CD4-positive, alpha-beta T cell treated with Interleukin-17A for 4 hours (primary cell): ENCODE measurements around the gene TRIO.
"Not testable (repeated sequence)": the region's sequence is repeated elsewhere in the genome, so short reads cannot be mapped to it uniquely, and the experiment has no call there.

Source experiments
- DNase-seq: peaks from one replicate; pipeline ENCODE4 v3.0.0-alpha.2; 2020; ENCODE audit warnings: mixed read lengths

TRIO gene

GRCh38 chr5:14187660-14188059 is 44.5 kb downstream of the TRIO start:
- DNase-seq: no peak

- no peak for DNase-seq
These were observed 45.6 kb downstream of the TRIO start for GRCh38 chr5:14188778-14189177.

DNA sequence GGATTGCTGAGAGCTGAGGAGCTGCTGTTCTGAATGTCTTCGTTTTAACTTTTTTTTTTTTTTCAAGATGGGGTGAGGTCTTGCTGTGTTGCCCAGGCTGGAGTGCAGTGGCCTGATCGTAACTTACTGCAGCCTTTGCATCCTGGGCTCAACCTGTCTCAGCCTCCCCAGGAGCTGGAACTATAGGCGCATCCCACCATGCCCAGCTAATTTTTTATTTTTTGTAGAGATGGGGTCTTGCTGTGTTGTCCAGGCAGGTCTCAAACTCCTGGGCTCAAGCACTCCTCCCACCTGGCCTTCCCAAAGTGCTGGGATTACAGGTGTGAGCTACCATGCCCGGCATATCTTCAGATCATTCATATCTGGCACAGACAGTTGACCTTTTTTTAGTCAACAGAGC is 46.5 kb downstream of the TRIO start:
- no peak for DNase-seq

- DNase-seq: no peak
These were observed 47.3 kb downstream of the TRIO start for GRCh38 chr5:14190194-14191164.

- DNase-seq: no peak
These were observed 48.2 kb downstream of the TRIO start for GRCh38 chr5:14191325-14191724.

- DNase-seq: no peak
These were observed 50.4 kb downstream of the TRIO start for GRCh38 chr5:14193496-14193895.

DNA sequence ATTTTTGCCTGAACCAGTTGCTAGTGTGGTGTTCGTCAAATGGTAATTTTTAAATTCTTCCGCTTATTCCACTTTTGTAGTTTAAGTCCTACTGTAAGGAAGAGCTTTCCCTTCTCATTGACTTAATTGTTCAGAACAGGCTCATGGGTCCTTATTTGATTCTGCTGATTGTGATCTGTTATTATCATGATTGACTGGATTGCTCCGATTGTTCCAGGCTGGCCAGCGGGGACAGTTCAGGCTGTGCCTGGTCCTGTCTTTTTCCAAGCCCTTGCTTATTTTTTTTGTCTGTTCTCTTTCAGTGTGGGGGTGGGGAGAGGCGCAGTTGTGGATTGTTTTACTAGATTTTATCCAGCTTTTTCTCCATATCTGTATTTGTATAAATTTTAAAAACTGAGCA is 52.4 kb downstream of the TRIO start:
- DNase-seq: no peak

DNA sequence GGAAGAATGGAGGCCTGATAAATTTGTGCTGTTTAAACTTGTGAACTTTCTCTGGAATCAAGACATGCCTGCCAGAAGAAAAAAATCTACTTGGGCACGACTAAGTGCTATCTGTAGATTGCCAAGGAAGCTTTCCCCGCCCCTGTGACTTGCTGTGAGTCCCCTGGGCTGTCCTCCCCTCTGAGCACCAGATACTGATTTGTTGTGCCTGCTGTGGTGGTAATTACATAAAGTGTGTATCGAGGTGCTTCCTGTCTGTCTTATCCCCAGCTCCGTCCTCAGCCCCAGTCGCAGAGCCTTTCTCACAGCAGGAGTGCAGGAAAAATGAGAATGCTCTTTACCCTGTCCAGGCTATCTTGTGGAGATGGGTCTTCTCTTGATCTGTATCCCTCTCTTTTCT is 53.9 kb downstream of the TRIO start:
- no peak for DNase-seq

DNA sequence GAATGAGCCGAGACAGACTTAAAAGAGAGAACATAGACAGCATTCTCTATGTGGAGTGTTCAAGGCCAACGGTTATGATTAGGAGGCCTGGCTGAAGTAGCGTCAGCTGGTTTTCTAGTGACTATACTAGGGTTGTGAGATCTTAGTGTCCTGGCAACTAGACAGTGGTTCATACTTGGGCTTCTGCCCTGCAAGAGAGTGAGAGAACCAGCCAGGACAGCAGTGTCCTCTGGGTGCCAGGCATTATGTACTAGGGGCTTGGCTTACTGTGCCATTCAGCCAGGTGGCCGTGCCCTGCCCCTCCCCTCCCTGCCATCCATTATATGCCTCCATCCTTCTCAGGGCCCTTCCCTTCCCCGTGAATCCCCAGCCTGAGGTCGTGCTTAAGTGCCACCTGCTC is 56.8 kb downstream of the TRIO start:
- no peak for DNase-seq

DNA sequence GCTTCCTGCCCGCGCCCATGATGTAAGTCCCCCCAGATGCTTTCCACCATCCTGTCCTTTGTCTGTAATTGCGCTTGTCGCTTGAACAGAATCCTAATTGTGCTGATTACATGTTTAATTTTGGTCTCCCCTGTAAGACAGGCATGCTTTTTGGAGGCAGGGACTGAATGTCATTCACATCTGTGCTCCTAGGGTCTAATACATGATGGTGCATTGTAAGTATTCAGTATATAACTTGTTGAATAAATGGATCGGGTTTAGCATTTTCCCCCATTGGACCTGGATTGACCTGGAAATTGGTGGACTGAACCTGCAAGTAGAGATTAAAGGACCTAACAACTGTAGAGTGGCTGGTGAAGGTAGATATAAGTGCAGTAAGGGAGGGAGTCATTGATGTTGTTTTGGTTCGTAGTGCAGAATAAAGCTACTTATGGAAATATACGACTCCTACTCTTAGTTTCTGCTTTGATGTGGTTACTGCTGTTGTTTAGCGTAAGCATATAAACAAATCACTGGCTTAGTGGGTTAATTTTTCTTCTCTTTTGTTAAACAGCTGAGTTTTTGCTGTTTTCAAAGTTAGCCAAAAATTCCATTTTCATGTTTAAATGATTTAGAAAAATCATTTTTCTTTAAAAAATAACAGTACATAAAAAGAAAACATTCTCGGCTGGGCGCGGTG is 57.3 kb downstream of the TRIO start:
- no peak for DNase-seq

DNA sequence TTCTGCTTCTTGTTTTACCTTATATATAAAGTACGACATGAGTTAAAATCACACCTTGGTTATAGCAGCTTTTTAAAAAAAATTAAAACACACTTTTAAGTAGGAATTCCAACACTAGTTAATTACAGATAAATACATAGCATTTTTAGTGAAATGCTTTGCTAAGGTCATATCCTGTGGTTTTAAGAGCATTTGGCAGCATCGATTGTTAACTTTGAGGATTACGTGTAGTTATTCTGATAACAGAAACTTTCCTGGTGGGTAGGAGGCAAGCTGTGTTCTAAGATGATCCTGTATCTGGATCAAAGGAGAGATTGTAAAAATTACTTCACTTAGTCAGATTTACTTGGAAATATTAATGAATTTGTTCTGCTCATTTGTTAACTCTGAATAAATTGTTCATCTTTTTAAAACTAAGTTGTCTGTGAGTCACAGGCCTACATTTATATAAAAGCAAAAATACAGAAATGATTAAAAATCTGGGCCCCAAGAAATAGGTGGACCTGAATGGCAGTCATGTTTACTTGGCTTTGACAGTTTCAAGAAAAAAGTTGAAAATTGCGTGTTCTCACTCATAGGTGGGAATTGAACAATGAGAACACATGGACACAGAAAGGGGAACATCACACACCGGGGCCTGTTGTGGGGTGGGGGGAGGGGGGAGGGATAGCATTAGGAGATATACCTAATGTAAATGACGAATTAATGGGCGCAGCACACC is 58.3 kb downstream of the TRIO start:
- no peak for DNase-seq

DNA sequence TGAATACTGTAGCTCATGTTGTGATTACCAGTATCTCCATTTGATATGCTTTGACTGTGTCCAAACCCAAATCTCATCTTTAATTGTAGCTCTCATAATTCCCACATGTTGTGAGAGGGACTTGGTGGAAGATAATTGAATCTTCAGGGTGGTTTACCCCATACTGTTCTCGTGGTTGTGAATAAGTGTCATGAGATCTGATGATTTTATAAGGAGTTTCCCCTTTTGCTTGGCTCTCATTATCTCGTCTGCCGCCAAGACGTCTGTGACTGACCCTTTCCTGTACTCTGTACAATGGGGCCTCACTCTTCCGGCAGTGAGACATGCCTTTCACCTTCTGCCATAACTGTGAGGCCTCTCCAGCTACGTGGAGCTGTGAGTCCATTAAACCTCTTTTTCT is 59.3 kb downstream of the TRIO start:
- no peak for DNase-seq

DNA sequence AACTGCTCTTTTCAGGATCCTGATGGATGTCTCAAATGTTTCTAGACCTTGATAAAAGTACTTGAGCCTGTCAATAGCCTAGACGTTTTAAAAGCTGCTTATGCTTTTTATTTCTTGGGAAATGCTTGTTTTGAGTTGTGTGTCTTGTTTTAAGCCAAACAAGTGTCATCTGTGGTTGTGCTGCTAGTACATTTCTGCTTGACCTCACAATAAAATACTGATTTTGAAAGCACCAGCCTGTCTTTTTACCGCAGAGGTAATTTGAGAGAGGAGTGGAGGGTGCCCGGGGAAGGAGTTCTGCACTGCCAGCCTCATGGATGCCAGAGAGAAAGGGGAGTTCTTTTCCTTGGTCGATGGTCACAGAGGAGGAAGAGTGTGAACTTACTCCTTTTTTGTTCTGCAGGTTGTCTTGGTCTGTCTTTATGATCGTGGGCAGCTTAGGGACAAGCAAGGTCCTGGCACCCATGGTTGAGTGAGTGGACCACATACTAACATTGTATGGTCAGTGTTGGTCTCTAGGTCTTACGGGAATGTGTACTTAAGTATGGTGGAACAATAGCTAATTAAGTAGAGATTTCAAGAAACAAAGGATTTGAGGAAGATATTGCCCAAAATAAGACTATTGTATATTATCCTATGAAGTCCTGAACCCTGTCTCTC is 61.0 kb downstream of the TRIO start:
- DNase-seq: no peak

- DNase-seq: no peak
These were observed 61.7 kb downstream of the TRIO start for GRCh38 chr5:14204785-14205321.

DNA sequence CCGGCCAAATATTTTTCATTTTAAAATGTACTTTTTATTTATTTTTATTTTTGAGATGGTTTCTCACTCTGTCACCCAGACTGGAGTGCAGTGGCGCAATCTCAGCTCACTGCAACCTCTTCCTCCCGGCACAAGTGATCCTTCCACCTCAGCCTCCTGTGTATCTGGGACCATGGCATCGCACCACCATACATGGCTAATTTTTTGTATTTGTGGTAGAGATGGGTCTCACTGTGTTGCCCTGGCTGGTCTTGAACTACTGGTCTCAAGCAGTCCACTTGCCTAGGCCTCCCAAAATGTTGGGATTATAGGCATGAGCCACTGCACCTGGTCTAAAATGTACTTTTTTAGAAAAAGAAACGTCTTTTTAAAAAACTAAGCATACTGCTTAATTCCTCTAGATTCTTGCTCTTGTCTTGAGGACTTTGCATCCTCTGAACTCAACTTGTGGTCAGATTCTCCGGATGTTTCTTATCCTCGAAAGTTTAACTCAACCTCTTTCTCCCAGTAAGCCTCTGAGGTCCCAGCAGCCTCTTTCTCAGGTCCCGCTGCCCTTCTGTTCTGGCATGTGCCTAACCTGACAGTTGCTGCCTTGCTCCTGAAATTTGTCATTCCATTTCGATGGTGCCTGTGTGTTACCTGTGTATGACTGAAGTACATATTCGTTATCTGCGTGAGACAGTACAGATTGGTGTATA is 63.0 kb downstream of the TRIO start:
- no peak for DNase-seq

DNA sequence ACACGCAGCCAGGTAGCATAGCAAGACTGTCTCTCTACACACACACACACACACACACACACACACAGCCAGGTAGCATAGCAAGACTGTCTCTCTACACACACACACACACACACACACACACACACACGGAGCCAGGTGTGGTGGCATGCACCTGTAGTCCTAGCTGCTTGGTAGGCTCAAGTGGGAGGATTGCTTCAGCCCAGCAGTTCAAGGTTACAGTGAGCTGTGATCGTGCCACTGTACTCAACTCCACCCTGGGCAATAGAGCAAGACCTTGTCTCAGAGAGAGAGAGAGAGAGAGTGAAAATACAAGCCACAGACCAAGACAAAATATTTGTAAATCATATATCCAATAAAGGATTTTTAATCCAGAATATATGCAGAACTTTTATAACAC is 64.3 kb downstream of the TRIO start:
- not testable (repeated sequence) for DNase-seq

DNA sequence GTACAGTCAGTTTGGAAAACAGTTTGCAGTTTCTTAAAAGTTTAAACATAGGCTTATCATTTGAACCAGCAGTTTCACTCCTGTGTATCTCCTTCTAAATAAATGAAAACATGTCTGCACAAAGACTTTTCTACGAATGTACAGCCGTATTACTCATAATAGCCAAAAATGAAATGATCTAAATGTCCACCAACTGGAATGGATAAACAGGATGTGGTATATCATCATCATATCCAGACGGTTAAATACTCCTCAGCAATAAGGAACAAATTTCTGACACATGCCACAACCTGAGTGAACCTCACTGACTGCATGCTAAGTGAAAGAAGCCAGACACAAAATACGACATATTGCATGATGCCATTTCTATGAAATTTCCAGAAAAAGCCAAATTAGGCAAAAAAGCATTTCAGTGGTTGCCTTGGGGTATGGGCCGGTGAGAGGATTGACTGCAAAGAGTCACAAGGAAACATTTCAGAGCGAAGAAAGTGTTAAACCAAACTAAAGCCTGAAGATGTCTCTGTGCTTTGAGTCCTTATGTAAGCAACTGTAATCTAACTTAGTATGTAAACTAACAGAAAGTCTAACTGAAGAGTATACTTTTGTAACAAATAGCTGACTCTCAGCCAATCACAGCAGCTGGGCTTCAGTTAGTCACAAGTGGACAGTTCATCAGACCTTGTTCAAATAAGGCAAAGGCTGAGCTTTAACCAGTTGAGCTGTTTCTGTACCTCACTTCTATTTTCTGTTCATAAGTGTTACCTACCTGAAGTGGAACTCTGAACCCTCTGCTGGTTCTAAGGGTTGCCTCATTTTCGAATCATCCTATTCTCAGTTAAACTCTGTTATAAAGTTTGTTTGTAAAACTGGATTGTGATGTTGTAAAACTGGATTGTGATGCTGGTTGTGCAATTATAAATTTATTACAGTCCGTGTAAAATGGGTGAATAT is 65.2 kb downstream of the TRIO start:
- DNase-seq: no peak

DNA sequence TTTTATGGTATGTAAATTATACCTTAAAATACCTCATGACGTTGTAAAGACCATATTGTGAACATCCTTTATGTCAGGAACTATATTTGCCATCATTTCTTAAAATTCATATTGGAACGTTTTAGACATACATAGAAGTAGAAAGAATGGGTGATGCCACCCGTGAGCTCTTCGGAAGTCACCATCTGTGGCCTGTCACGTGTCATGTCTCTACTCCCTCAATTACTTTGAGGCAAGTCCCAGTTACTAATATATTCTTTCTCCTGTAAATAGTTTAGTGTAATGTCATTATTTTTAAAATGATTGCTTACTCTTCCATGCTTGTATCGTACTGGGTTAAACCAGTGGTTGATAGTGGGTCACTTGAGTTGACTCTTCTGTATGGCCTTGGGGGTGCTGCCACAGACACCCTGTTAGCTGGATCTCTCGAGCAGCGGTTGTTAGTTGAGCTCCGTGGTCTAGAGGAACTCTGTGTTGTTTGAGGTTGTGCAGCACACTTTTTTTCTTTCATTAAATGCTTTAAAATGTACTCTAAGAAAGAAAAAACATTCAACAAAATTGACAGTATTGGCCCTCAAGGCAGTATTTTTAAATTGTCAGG is 66.2 kb downstream of the TRIO start:
- DNase-seq: no peak

DNA sequence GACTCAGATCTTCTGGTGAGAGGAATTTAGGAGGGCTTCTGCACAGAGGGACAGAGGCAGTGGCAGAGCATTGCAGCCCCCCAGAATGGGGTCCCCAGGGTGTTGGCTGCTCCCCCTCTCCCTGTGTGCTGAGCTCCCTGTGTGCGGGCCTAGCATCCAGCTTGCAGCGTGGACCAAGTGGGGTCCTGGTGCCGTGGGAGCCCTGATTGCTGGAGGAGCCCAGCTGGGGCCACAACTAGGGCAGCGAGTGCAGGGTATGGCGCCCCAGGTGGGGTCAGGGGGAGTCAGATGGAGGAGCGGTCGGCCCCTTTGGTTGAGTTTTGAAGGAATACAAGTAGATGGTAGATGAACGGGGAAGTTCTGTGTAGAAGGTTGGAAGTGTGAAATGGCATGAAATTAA is 66.7 kb downstream of the TRIO start:
- no peak for DNase-seq

- no peak for DNase-seq
These were observed 67.6 kb downstream of the TRIO start for GRCh38 chr5:14210729-14211128.
